Right ventricle myocardium inferior (tissue), 1 donor: Measurements from ENCODE around the gene ANKRD13C. TPM values are rescaled to one million over a fixed set of nuclear protein-coding genes. Genes with fewer than 3 reads are reported as not detected.
A peak's percentile ranks its signal among the peaks of the same experiment; 100 is the strongest.
"Not testable (repeated sequence)": the region's sequence is repeated elsewhere in the genome, so short reads cannot be mapped to it uniquely, and the experiment has no call there.

ENCODE experiments used
- ATAC-seq: fragments of 200-7000 bp; cut with Tn5 transposase; one replicate; pipeline ENCODE4 v1.9.1; 2020; ENCODE audit warnings: mild to moderate bottlenecking, moderate library complexity
- DNase-seq: peaks from one replicate; pipeline ENCODE4 v3.0.0; 2021; ENCODE audit errors: missing footprints
- intact Hi-C: fragments of 100-400 bp; cut with DNase I; formaldehyde crosslinking; loops from one replicate; pipeline ENCODE4 v1.11.0; 2022
- long read RNA-seq: library from polyadenylated mRNA; unstranded; transcript quantifications from one replicate; pipeline ENCODE4 v2.0.0, GENCODE V29; 2021
- total RNA-seq: library from RNA; stranded (reverse); fragmentation: NEBNext Ultra II Directional; extraction: Animal tissue kit (Norgen Biotek cat#: 25700); gene quantifications from one replicate; pipeline ENCODE4 v1.2.1, GENCODE V29; 2021
- donor health status: DM: no; HTN: yes; CAD: no; lungs with severe emphysema.

Gene ANKRD13C, protein sequence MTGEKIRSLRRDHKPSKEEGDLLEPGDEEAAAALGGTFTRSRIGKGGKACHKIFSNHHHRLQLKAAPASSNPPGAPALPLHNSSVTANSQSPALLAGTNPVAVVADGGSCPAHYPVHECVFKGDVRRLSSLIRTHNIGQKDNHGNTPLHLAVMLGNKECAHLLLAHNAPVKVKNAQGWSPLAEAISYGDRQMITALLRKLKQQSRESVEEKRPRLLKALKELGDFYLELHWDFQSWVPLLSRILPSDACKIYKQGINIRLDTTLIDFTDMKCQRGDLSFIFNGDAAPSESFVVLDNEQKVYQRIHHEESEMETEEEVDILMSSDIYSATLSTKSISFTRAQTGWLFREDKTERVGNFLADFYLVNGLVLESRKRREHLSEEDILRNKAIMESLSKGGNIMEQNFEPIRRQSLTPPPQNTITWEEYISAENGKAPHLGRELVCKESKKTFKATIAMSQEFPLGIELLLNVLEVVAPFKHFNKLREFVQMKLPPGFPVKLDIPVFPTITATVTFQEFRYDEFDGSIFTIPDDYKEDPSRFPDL
- total RNA-seq: 9.4 TPM
- long read RNA-seq, full-length matches to known transcripts: 2 of 5 reads
- long read RNA-seq, partial matches to known transcripts: 1 of 5 reads
- long read RNA-seq, other reads (novel, unspliced or antisense): 2 of 5 reads

DNA sequence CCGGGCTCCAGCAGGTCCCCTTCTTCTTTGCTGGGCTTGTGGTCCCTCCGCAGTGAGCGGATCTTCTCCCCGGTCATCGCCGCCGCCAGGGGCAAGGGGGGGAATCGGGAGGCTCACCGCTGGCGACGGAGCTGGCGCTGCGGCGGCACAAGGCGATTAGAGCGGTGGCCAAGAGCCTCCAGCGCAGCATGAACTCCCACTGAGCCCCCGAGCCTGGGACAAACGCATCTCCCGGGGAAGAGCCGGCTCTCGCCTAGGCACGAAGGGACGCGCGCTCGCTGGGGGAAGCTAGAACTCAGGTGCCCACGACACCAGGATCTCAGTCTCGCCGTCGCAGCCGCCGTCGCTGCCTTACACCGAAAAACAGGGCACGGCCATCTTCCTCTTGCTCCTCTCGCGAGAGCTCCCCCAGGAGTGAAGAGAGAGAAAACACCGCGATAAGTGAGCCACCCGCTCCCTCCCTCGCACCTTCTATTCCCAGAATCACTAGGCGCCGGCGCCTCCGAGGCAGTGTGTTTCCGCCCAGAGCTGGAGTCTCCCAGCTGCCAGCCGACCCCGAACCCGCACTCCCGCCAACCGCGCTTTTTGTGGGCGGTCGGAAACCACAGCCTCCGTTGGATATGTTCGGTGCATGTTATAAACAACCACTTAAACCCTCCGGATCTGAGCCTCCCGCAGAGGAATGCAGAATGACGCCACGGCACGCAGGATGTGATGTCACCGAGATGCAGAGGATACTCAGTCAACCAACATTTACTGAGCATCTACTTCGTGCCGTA, at the start of gene ANKRD13C:
Gene ANKRD13C (minus strand): TSS at position 391 of the 779 bp plus-strand sequence. CDS start 314 bp downstream, at position 77.
- ATAC-seq (peak; percentile 98), DNase-seq (peak; percentile 94)
- intact Hi-C loops: loop anchor here (2.0 kb wide), 2 partner anchors 56 to 134 kb away; partner anchors contain the start of genes CTH and SRSF11

- DNase-seq: no peak
- intact Hi-C loops: no loop called here
Observed at GRCh38 chr1:70403759-70404158, 49.2 kb upstream of the ANKRD13C start.

GRCh38 chr1:70401974-70402373, 47.5 kb upstream of the ANKRD13C start:
- ATAC-seq (no peak), DNase-seq (no peak)
- intact Hi-C loops: no loop called here

More at GRCh38 chr1:70403759-70404158, 49.2 kb upstream of the ANKRD13C start:
- ATAC-seq: no peak

- DNase-seq (no peak), ATAC-seq (no peak)
- intact Hi-C loops: no loop called here
Observed at GRCh38 chr1:70400335-70400734, 45.8 kb upstream of the ANKRD13C start.

GRCh38 chr1:70397013-70397412, 42.5 kb upstream of the ANKRD13C start:
- intact Hi-C loops: no loop called here
- DNase-seq (no peak), ATAC-seq (no peak)

- DNase-seq: no peak
- intact Hi-C loops: no loop called here
- ATAC-seq: no peak
Observed at GRCh38 chr1:70396607-70397006, 42.1 kb upstream of the ANKRD13C start.

DNA sequence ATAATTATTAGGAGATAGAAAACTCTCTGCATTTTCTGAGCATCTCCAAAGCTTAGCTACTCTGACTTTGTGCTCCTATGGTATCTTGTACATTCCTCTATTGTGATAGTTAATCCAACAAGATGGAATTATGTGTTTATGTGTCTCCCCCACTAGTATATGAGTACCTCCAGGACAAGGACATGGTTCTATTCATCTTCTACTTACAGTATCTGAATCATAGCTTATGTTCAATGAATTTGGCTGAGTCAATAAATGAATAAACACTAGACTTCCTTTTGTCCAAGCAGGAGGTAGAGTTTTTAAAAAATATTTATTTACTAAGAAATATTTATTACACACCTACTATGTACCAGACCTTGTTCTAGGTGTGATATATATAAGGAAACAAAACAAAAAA, 38.1 kb upstream of the ANKRD13C start:
- intact Hi-C loops: no loop called here
- ATAC-seq (no peak), DNase-seq (no peak)

- intact Hi-C loops: no loop called here
- no peak for DNase-seq
- no peak for ATAC-seq
Observed at GRCh38 chr1:70387507-70387906, 33.0 kb upstream of the ANKRD13C start.

DNA sequence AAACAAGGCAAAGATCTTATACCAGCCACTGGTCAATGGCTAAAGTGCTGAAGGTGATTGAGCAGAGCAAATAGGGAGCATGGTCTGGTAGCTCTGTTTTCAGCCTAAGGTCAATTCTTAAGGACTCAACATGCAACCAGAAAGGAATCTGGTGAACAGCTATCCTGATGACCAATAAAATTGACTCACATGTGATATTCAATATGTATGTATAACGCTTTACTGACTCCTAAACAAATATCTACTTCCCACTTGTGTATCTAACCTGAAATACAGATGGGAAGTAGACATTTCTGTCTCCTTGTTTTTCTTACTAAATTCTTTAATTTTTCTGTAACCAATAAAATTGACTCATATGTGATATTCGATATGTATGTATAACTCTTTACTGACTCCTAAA, 31.6 kb upstream of the ANKRD13C start:
- ATAC-seq (no peak), DNase-seq (no peak)
- intact Hi-C loops: no loop called here

DNA sequence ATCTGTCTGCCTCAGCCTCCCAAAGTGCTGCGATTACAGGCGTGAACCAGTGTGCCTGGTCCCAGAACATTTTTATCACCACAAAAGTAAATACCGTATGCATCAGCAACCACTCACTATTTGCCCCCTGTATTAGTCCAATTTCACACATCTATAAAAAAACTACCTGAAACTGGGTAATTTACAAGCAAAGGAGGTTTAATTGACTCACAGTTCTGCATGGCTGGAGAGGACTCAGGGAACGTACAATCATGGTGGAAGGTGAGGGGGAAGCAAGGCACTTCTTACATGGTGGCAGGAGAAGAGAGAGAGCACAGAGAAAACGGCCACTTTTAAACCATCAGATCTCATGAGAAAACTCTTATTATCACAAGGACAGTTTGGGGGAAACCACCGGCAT, 31.0 kb upstream of the ANKRD13C start:
- ATAC-seq (no peak), DNase-seq (no peak)
- intact Hi-C loops: no loop called here

- intact Hi-C loops: no loop called here
- DNase-seq (no peak), ATAC-seq (no peak)
Observed at GRCh38 chr1:70384542-70384941, 30.0 kb upstream of the ANKRD13C start.

DNA sequence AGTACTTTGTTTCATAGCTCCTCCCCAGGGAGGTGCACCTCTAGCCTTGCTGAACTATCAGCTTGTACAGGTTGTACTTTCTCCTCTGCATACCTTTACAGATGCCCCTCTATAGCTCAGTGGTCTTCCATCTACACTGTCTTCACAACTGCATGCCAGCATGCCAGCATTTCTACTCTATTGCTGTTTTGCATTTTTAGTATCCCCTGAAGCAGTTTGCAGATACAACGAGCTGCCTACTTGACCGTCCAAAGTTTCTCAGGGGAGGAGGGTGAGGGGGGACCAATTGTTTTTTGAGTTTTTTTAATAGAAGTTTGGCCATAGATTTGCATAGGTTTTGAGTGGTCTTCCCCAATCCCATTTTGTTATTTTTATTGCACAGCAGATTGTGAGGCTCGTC, 29.0 kb upstream of the ANKRD13C start:
- intact Hi-C loops: no loop called here
- DNase-seq: no peak
- no peak for ATAC-seq

GRCh38 chr1:70382682-70383081, 28.2 kb upstream of the ANKRD13C start:
- DNase-seq (no peak), ATAC-seq (no peak)
- intact Hi-C loops: no loop called here

DNA sequence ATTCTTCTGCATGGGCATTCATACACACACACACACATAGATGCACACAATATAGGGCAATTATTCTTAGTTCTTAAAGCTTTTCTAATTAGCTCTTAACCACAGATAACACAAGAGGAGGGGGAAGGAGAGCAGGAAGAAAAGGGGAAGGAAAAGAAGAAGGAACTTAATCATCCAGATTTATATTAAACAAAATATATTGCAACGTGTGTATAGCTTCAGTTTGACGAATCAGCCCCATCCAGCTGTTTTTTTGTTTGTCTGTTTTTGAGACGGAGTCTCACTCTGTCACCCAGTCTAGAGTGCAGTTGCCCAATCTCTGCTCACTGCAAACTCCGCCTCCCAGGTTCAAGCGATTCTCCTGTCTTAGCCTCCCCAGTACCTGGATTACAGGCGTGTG, 21.7 kb upstream of the ANKRD13C start:
- intact Hi-C loops: no loop called here
- no peak for ATAC-seq
- DNase-seq: no peak

- ATAC-seq, intact Hi-C loops, DNase-seq: not testable (repeated sequence)
Observed at GRCh38 chr1:70373580-70373979, 19.1 kb upstream of the ANKRD13C start.

- intact Hi-C loops: no loop called here
- DNase-seq (no peak), ATAC-seq (no peak)
Observed at GRCh38 chr1:70372426-70372825, 17.9 kb upstream of the ANKRD13C start.

DNA sequence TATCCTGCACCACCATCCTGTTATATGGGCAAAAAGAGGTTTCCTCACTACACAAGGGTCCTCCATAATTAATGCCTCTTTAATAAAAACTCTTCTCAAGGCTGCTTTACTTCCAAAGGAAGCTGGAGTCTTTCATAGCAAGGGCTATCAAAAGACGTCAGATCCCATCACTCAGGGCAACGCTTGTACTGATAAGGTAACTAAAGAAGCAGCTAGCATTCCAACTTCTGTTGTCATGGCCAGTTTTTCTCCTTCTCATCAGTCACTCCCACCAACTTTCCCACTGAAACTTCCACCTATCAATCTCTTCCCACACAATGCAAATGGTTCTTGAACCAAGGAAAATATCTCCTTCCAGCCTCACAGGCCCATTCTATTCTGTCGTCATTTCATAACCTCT, 17.1 kb upstream of the ANKRD13C start:
- DNase-seq, intact Hi-C loops, ATAC-seq: not testable (repeated sequence)

DNA sequence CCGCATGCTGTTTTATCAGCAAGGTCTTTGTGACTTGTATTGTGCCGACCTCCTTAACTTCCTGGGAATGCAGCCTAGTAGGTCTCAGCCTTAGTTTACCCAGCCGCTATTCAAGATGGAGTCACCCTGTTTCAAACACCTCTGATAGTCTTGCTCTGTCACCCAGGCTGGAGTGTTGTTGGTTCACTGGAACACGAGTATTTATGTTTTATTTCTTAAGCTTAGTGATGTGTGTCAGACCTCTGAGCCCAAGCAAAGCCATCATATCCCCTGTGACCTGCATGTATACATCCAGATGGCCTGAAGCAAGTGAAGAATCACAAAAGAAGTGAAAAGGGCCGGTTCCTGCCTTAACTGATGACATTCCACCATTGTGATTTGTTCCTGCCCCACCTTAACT, 12.9 kb upstream of the ANKRD13C start:
- intact Hi-C loops, ATAC-seq, DNase-seq: not testable (repeated sequence)

DNA sequence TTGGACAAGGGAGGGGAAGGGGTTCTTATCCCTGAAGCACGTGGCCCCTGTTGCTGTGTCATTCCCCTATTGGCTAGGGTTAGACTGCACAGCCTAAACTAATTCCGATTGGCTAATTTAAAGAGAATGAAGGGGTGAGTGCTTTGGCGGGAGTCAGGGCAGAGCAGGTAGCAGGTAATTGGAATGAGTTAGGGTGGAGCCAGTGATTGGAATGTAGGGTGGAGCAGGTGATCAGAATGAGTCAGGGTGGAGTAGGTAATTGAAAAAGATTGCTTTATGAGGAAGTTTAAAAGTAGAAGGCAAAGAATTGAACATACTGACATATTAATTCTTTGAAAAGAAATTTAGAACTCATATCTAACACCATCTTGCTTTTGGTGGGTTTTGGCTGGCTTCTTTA, 12.5 kb upstream of the ANKRD13C start:
- DNase-seq, intact Hi-C loops, ATAC-seq: not testable (repeated sequence)
